Tongue (tissue), 3 donors: ENCODE measurements around the gene ZNF684. TPM values are rescaled to one million over a fixed set of nuclear protein-coding genes. Genes with fewer than 3 reads are reported as not detected.
"Not testable (repeated sequence)": the region's sequence is repeated elsewhere in the genome, so short reads cannot be mapped to it uniquely, and the experiment has no call there.

Source experiments
- DNase-seq: peaks from one replicate; pipeline ENCODE4 v3.0.0-alpha.2; 2015
- small RNA-seq: library from RNA; depleted of rRNA; stranded (forward); fragments of <200 nt; gene quantifications from one replicate; pipeline ENCODE3, GENCODE V24; 2014; ENCODE audit warnings: low replicate concordance
- total RNA-seq: library from RNA; depleted of rRNA; stranded (reverse); fragments of >200 nt; gene quantifications from one replicate; pipeline ENCODE4 v1.2.3, GENCODE V29; 2014

Gene ZNF684
- total RNA-seq, 1 donor from 2014 or later, result 2.3 TPM

DNA sequence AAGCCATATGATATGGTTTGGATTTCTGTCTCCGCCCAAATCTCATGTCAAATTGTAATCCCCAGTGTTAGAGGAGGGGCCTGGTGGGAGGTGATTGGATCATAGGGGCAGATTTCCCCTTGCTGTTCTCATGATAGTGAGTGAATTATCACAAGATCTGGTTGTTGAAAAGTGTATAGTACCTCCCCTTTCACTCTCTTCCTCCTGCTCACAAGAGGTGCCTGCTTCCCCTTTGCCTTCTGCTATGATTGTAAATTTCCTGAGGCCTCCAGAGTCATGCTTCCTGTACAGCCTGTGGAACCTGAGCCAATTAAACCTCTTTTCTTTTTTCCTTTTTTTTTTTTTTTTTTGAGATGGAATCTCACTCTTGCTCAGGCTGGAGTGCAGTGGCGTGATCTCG is 43.4 kb downstream of the ZNF684 start:
- DNase-seq, result not testable (repeated sequence)

DNA sequence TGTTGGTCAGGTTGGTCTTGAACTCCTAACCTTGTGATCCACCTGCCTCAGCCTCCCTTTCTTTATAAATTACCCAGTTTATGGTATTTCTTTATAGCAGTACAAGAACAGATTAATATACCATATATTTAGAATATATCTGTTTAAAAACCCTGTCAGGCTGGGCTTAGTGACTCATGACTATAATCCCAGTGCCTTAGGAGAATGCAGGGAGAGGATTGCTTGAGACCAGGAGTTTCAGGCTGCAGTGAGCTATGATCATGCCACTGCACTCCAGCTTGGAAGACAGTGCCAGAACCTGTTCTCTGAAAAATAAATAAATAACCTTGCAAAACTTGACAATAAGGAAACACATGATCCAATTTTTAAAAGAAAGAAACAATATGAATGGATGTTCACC is 43.9 kb downstream of the ZNF684 start:
- no peak for DNase-seq

DNA sequence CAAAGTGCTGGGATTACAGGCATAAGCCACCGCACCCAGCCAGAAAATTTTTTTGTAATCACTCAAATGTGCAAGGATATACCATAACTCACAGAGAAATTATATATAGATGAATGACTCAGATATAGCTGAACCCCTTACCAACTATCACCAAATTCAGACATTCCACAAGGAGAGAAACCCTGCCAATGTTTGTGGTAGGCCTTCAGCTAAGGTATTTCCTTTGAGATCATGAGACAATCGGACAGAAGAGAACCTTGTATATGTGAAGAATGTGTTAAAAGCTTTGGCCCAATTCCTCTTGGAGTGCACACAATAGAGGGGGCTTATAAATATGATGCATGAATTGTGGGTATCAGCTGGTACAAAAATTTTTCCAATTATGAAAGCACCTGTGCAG is 50.7 kb downstream of the ZNF684 start:
- no peak for DNase-seq

DNA sequence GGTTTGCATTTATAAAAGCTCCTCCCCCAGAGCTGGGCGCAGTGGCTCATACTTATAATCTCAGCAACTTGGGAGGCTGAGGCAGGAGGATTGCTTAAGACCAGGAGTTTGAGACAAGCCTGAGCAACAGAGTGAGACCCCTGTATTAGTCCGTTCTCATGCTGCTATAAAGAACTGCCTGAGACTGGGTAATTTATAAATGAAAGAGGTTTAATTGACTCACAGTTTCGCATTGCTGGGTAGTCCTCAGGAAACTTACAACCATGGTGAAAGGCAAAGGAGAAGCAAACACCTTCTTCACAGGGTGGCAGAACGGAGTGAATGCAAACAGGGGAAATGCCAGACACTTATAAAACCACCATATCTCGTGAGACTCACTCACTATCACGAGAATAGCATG is 52.5 kb downstream of the ZNF684 start:
- DNase-seq, result no peak

DNA sequence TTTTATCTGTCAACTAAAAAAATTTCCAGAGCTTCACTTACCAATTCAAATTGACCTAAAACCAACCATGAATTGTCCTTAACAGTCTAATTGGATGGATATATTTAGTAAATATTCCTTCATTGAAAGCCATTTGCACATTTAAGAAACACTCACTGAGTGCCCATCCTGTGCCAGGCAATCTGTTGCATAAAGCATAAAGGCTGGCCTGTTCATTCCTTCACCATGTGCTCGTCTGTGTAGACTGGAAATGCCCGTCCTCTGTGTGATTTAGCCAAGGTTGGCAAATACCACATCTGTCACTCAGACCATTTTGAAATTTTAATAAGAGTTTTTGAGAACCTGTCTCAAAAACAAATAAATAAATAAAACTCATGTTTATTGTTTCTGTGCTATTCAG is 57.1 kb downstream of the ZNF684 start:
- DNase-seq, result no peak

DNA sequence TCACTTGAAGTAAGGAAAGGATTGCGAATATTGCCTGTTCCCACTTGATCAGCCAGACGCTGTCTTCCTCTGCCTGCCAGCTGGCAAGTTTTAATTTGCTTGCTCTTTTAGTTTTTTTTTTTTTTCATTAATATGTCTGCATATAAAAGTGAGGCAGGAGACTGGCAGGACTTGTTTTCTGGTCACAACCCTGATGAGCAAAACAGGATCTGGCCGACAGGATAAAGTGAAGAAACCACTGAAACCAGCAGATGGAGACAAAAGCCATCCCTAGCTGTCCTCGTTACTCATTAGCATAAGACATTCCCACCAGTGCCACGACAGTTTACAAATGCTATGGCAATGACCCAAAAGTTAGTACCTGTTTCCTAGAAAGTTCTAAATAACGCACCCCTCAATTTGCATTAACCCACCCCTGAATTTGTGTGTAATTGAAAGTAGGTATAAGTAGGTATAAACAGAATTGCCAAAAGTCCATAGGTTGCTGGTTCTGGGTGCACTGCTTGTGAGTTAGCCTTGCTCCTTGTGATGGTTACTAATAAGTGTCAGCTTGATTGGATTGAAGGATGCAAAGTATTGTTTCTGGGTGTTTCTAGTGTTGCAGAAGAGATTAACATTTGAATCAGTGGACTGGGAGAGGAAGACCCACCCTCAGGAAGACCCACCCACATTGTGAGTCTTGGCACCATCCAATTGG is 60.8 kb downstream of the ZNF684 start:
- peak; percentile 45 for DNase-seq

DNA sequence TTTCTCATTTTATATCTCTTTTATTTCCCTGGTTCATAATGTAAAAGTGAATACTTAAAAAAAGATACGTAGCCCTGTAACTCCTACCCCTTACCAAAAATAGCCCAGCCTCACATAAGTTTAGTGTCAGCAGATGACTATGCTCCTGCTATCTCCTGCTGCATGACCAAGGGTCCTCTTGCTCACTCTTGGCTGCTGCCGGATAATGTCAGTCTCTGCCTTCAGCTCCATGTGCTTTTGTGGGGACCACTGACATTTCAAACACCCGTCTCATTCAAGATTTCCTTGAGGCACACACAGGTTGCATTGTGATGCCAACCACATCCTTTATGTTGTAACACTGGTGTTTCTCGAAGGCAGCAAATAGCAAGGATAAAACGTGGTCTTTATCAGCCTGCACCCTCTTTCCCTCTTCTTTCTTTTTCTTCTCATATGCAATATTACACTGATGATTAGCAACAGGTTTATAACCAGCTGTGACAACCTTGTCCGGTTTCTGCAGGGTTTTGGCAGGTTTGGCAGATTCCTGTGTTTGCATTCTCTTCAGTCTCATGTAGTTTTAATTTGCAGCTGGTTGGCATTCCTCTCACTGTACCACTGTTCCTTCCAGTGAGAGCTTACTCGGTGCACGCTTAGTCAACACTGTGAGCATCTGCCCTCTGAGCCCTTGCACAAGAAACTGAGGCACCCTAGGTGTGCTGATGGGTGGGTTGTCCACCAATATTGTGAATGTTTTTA is 62.2 kb downstream of the ZNF684 start:
- DNase-seq, result peak; percentile 42

DNA sequence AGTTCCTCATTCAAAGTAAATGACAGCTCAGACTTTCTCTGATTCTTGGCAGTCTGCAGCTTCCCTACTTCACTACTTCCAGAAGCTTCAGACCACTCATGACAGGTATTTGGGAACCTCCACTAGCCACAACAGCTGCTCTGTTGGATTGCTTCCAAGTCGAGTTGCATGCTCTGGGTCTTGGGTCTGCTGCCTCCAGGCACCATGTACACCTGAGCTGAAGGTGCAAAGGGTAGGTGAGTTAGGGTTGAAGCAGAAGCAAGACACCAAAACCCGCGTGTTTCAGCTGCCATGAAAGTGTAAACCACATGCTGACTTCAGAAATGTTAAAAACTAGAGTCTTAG is 62.7 kb downstream of the ZNF684 start:
- DNase-seq, result peak; percentile 11

DNA sequence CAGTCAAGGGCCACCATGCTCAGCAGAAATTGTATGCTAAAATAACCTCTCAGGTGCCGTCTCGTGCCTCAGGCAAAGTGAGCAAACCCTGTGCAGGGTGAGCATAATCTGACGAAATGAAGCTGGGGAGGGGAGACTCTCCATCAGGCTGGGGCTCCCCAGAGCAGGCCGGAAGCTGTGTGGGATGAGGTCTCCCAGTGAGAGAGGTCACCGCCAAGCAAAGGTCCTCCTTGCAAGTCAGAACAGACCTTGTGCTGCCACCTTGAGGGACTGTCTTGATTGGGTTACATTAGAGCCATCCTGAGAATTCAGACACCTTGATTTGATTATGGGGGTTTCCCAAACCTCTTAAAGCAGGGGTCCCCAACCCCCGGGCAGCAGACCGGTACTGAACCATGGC is 64.2 kb downstream of the ZNF684 start:
- no peak for DNase-seq

Small RNA genes lying within 50 kb of the gene (small RNA-seq; reads per million reads assigned to genes)
- not detected for gene AL356379.1

Other genes with a start within 250 kb of the ZNF684 start
- 6.5 TPM for gene COL9A2, start 214.4 kb upstream of the ZNF684 start, total RNA-seq
- gene SMAP2, start 157.9 kb upstream of the ZNF684 start, total RNA-seq, result 8.8 TPM
- 1.5 TPM for gene ZFP69B, start 81.2 kb upstream of the ZNF684 start, total RNA-seq
- gene ZFP69, start 54.3 kb upstream of the ZNF684 start, total RNA-seq, result 3.0 TPM
- gene EXO5, start 22.9 kb upstream of the ZNF684 start, total RNA-seq, result 13.3 TPM
- gene RIMS3, start 134.0 kb downstream of the ZNF684 start, total RNA-seq, result 1.7 TPM
- gene NFYC, start 160.1 kb downstream of the ZNF684 start, total RNA-seq, result 51.2 TPM